GM12878 (cell line): ENCODE results near the gene SORBS1. TPM values are rescaled to one million over a fixed set of nuclear protein-coding genes. Genes with fewer than 3 reads are reported as not detected.

Source experiments
- ATAC-seq: fragments of 200-7000 bp; cut with Tn5 transposase; 3 replicates; pipeline ENCODE4 v1.9.1; 2020; ENCODE audit warnings: mild to moderate bottlenecking, moderate library complexity
- BruUV-seq: library from RNA; stranded (reverse); fragments of 400-500 nt; replicated peaks from 2 replicates; lab custom pipeline; 2021; lab: Mats Ljungman, UMichigan
- CTCF ChIA-PET: fragments of 300-600 bp; sonication (Branson Sonifier 250); formaldehyde crosslinking; extraction: SDS; loops from one replicate; lab custom pipeline; 2021; ENCODE audit warnings: inconsistent platforms; lab: Yijun Ruan, JAX
- POLR2A ChIA-PET: fragments of 350-600 bp; formaldehyde crosslinking; extraction: SDS; loops from one replicate; lab custom pipeline; 2021; ENCODE audit warnings: inconsistent platforms; lab: Charles Lee
- RAD21 ChIA-PET: fragments of 300-600 bp; sonication (Branson Sonifier 250); formaldehyde crosslinking; loops from one replicate; lab custom pipeline; 2023; ENCODE audit warnings: antibody characterized with exemption; ENCODE audit not compliant: unreplicated experiment; lab: Charles Lee
- SMC1A ChIA-PET: fragments of 300-600 bp; sonication (Branson Sonifier 250); formaldehyde crosslinking; loops from one replicate; lab custom pipeline; 2023; ENCODE audit not compliant: unreplicated experiment, uncharacterized antibody; lab: Charles Lee
- DNase-seq: peaks from one replicate; pipeline ENCODE4 v3.0.0-alpha.2; 2011; ENCODE audit warnings: low read depth, low spot score
- FAIRE-seq: peaks from 3 replicates; lab custom pipeline; 2011; peaks lifted over from hg19 to GRCh38; lab: Jason Lieb, UNC
- H2AFZ ChIP-seq: 2 replicates; pipeline ENCODE4 v1.6.0; 2011; ENCODE audit warnings: low read depth, low read length, control low read depth; ENCODE audit not compliant: control insufficient read depth
- H3K27ac ChIP-seq: 2 replicates; pipeline ENCODE4 v1.5.1; 2011; ENCODE audit warnings: control low read depth; ENCODE audit not compliant: control insufficient read depth, insufficient read depth
- H3K27me3 ChIP-seq, 2 experiments: replicated peaks in 1 of 2; 2 replicates each; pipeline versions ENCODE4 v1.6.0 to v1.6.1; 2011; ENCODE audit warnings: low read length in 1 of 2; ENCODE audit not compliant: control insufficient read depth in 2 of 2, insufficient read depth in 2 of 2
- H3K36me3 ChIP-seq, 2 experiments: 2 replicates each; pipeline ENCODE4 v1.5.1; 2011; ENCODE audit warnings: low read length in 1 of 2; ENCODE audit not compliant: control insufficient read depth in 2 of 2, insufficient read depth in 2 of 2
- H3K4me1 ChIP-seq: 2 replicates; pipeline ENCODE4 v1.6.1; 2011; ENCODE audit warnings: mild to moderate bottlenecking, low read length, moderate library complexity, mixed read lengths; ENCODE audit not compliant: control insufficient read depth, insufficient read depth
- H3K4me2 ChIP-seq: 2 replicates; pipeline ENCODE4 v1.6.0; 2011; ENCODE audit warnings: control low read depth; ENCODE audit not compliant: control insufficient read depth, insufficient read depth
- H3K4me3 ChIP-seq: fragments of 200-600 bp; sonication (generic); 2 replicates; pipeline ENCODE4 v1.5.1; 2016
- H3K79me2 ChIP-seq: 2 replicates; pipeline ENCODE4 v1.6.0; 2011; ENCODE audit warnings: low read length; ENCODE audit not compliant: control insufficient read depth, insufficient read depth
- H3K9ac ChIP-seq: 2 replicates; pipeline ENCODE4 v1.8.0; 2011; ENCODE audit warnings: low read length, control low read depth, mixed read lengths; ENCODE audit not compliant: control insufficient read depth, insufficient read depth
- H3K9me3 ChIP-seq: replicated peaks from 3 replicates; pipeline ENCODE4 v1.5.1; 2011; ENCODE audit warnings: mild to moderate bottlenecking, low read length; ENCODE audit not compliant: control insufficient read depth, insufficient read depth
- H4K20me1 ChIP-seq: 2 replicates; pipeline ENCODE4 v1.6.0; 2011; ENCODE audit not compliant: control insufficient read depth, insufficient read depth
- MTA3 ChIP-seq: IDR thresholded peaks from 2 replicates; pipeline ENCODE4 v1.6.1; 2012; ENCODE audit warnings: low read length, inconsistent platforms, borderline replicate concordance
- SREBF2 ChIP-seq: IDR thresholded peaks from 2 replicates; pipeline ENCODE4 v1.6.1; 2012; ENCODE audit warnings: mild to moderate bottlenecking, low read length
- SRF ChIP-seq, 2 experiments: IDR thresholded peaks; 2 replicates each; pipeline ENCODE4 v1.6.1; 2011; ENCODE audit warnings: low read depth in 2 of 2, low read length in 2 of 2, mild to moderate bottlenecking in 1 of 2, moderate library complexity in 1 of 2
- TARDBP ChIP-seq: IDR thresholded peaks from 2 replicates; pipeline ENCODE4 v1.6.1; 2016; ENCODE audit warnings: borderline replicate concordance
- ZBTB33 ChIP-seq: fragments of 450-650 bp; IDR thresholded peaks from 2 replicates; pipeline ENCODE4 v1.6.1; 2017; ENCODE audit warnings: mild to moderate bottlenecking
- ZBTB4 ChIP-seq: fragments of 450-650 bp; formaldehyde crosslinking; IDR thresholded peaks from 2 replicates; pipeline ENCODE4 v1.4.0; 2022; ENCODE audit warnings: mild to moderate bottlenecking, moderate library complexity
- ZNF384 ChIP-seq: IDR thresholded peaks from 2 replicates; pipeline ENCODE4 v1.6.1; 2012; ENCODE audit warnings: low read depth, mild to moderate bottlenecking, low read length, improper control_type of control experiment, borderline replicate concordance
- WGBS: methylation state at CpG from one replicate; pipeline ENCODE4 v1.1.6; 2016; ENCODE audit warnings: low lambda C conversion rate; ENCODE audit not compliant: insufficient replicate concordance, insufficient coverage; ENCODE audit errors: missing lambda C conversion rate; 5-methylcytosine and 5-hydroxymethylcytosine counted together
- in situ Hi-C: fragments of 300-500 bp; cut with MboI; formaldehyde crosslinking; loops from 9 replicates; pipeline ENCODE4 v1.14.3; 2018; ENCODE audit warnings: mixed read lengths
- intact Hi-C: fragments of 100-400 bp; cut with micrococcal nuclease; formaldehyde crosslinking; loops from one replicate; pipeline ENCODE4 v1.14.2; 2022; ENCODE audit not compliant: unreplicated experiment
- polyA plus RNA-seq, 11 experiments: library from polyadenylated mRNA; depleted of rRNA in 4 of 11; unstranded in 6 of 11; stranded (reverse) in 5 of 11; fragments of >200 nt; fragmentation: Nextera tagmentation in 4 of 11; fragmentation: Illumina TruSeq in 1 of 11; extraction: Ambion mirVana in 4 of 11; extraction: Trizol in 1 of 11; gene quantifications; 1 replicate in 1 of 11; 2 replicates in 10 of 11; pipeline versions ENCODE4 v1.2.1 to v1.2.3, GENCODE V29; 2011 to 2016; ENCODE audit warnings: inconsistent platforms in 2 of 11, missing spikeins in 2 of 11, low read depth in 1 of 11
- total RNA-seq, 4 experiments: library from RNA; depleted of rRNA in 3 of 4; stranded (reverse); fragments of >200 nt in 3 of 4; fragmentation: Illumina TruSeq in 1 of 4; extraction: Trizol in 1 of 4; gene quantifications; 2 replicates each; pipeline versions ENCODE4 v1.2.1 to v1.2.3, GENCODE V29; 2013 to 2021

SORBS1 gene
- total and polyA plus RNA-seq, 10 of the 15 experiments (the other 5 are each of a cell fraction or from before 2014, with no cell fraction given) = 0.13 to 0.75 (median 0.39) TPM

- H2AFZ ChIP-seq = no peak overlapping the region
- TF ChIP-seq SRF (IDR thresholded peaks at IDR 0.05; ENCODE audit: low read depth in 2 of 2, low read length in 2 of 2) (no peak), MTA3 (no peak), TARDBP (no peak), ZBTB33 (no peak), SREBF2 (no peak), ZBTB4 (no peak), ZNF384 (no peak)
- TF ChIP-seq, all 136 proteins: peak for 0
- Histone ChIP-seq H3K9ac (no peak overlapping the region), H3K79me2 (no peaks in the 10 kb centered on the region), H3K4me1 (no peaks in the 10 kb centered on the region), H3K36me3 (no peaks in the 10 kb centered on the region), H3K4me2 (no peak overlapping the region), H3K27ac (no peak overlapping the region), H3K9me3 (no peaks in the 10 kb centered on the region), H3K4me3 (no peak overlapping the region), H3K27me3 (no peaks in the 10 kb centered on the region; a peak in 2 of 4 replicates), H4K20me1 (no peaks in the 10 kb centered on the region)
- SMC1A ChIA-PET = interaction anchor here (0.6 to 2.0 kb wide), 2 partner anchors 40 to 185 kb away, joined by 3 to 5 read pairs; no protein-coding TSS in a partner anchor
- ATAC-seq (no peak), DNase-seq (no peak), FAIRE-seq (no peak)
- intact Hi-C loops (no loop called here), in situ Hi-C loops (no loop called here)
- WGBS = 77% methylated on average over 27 of the region's 27 CpGs
- POLR2A ChIA-PET = no interaction called here
- CTCF ChIA-PET = interaction anchor here (1.3 to 2.6 kb wide), 4 partner anchors 14 to 40 kb away, joined by 3 to 19 read pairs (median 6); no protein-coding TSS in a partner anchor
- BruUV-seq = no TSS peak
- RAD21 ChIA-PET = interaction anchor here (1.1 kb wide), 1 partner anchor 39 kb away, joined by 3 read pairs; no protein-coding TSS in a partner anchor
Measured at GRCh38 chr10:95414016-95414830, 146.9 kb downstream of the SORBS1 start.
